SJSA1 (cell line): ENCODE measurements around the gene ARL6IP1. TPM values are rescaled to one million over a fixed set of nuclear protein-coding genes. Genes with fewer than 3 reads are reported as not detected.
"Not testable (repeated sequence)": the region's sequence is repeated elsewhere in the genome, so short reads cannot be mapped to it uniquely, and the experiment has no call there.

Source experiments
- DNase-seq, 2 experiments: peaks; one replicate each; pipeline ENCODE4 v3.0.0-alpha.2; 2015 to 2020; ENCODE audit warnings: low spot score in 2 of 2, low read depth in 1 of 2
- H3K27ac ChIP-seq: fragments of 250-450 bp; sonication (Bioruptor Pico); 2 replicates; pipeline ENCODE4 v1.5.1; 2020; ENCODE audit warnings: mild to moderate bottlenecking, moderate library complexity
- H3K27me3 ChIP-seq: fragments of 250-450 bp; sonication (Bioruptor Pico); replicated peaks from 2 replicates; pipeline ENCODE4 v1.5.1; 2020; ENCODE audit warnings: mild to moderate bottlenecking, moderate library complexity
- H3K36me3 ChIP-seq: fragments of 250-450 bp; sonication (Bioruptor Pico); 2 replicates; pipeline ENCODE4 v1.5.1; 2020; ENCODE audit warnings: mild to moderate bottlenecking
- H3K4me1 ChIP-seq: fragments of 250-450 bp; sonication (Bioruptor Pico); replicated peaks from 2 replicates; pipeline ENCODE4 v1.6.1; 2021; ENCODE audit warnings: mild to moderate bottlenecking
- H3K4me3 ChIP-seq: fragments of 250-450 bp; sonication (Bioruptor Pico); 2 replicates; pipeline ENCODE4 v1.5.1; 2020; ENCODE audit warnings: mild to moderate bottlenecking
- H3K9me3 ChIP-seq: fragments of 250-450 bp; sonication (Bioruptor Pico); replicated peaks from 2 replicates; pipeline ENCODE4 v1.5.1; 2020; ENCODE audit warnings: mild to moderate bottlenecking
- total RNA-seq: library from RNA; depleted of rRNA; stranded (reverse); fragments of >200 nt; shearing (Covaris generic); gene quantifications from 2 replicates; pipeline ENCODE4 v1.2.3, GENCODE V29; 2014

ARL6IP1 gene
- total RNA-seq, 1 experiment from 2014 or later: 614 TPM

DNA sequence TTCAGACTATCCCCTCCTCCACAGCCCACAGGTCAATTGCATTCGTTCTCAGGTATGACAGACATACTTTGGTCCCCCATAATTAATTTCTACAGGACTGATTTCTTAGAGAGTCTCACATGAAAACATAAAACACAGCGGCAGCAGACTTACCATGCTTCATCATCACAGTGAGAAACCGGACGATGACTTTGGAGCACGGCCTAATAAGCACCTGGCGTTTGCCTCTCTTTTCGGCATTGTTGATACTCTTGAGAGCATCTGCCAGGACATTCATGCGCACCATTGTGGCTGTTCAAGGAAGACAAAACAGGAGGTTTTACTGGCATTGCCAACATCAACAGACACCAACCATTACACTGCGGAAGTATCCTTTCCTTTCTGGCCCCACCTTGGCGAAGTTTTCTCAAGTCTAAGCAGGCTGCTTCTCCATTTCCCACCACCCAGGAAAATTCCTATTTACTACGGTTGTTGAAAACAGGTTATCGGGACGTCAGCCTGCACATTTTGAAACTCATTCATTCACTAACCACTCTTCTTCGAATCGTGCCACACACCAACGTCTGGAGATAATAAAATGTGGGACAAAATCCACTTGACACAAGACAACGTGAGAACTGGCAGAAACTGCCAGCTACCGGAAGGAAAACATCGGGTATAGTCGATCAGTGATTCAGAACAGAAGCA lies 12.4 kb downstream of the ARL6IP1 start:
- Histone ChIP-seq H3K4me1 (peaks cover 32% of the 10 kb centered on the region), H3K36me3 (peaks cover 96% of the 10 kb centered on the region), H3K9me3 (no peaks in the 10 kb centered on the region), H3K4me3 (peak overlapping the region; percentile 87), H3K27ac (peak overlapping the region; percentile 62), H3K27me3 (no peaks in the 10 kb centered on the region)
- no peak for DNase-seq

GRCh38 chr16:18784917-18785623 lies 16.3 kb downstream of the ARL6IP1 start:
- peaks cover 79% of the 10 kb centered on the region for H3K36me3 ChIP-seq
- no peak overlapping the region for H3K4me3 ChIP-seq
- DNase-seq: no peak
- no peak overlapping the region for H3K27ac ChIP-seq
- H3K27me3 ChIP-seq: no peaks in the 10 kb centered on the region
- H3K4me1 ChIP-seq: peaks cover 19% of the 10 kb centered on the region
- H3K9me3 ChIP-seq: no peaks in the 10 kb centered on the region

- no peaks in the 10 kb centered on the region for H3K9me3 ChIP-seq
- H3K27me3 ChIP-seq: no peaks in the 10 kb centered on the region
- H3K4me3 ChIP-seq: no peak overlapping the region
- peaks cover 15% of the 10 kb centered on the region for H3K4me1 ChIP-seq
- H3K36me3 ChIP-seq: peaks cover 65% of the 10 kb centered on the region
- DNase-seq: no peak
- H3K27ac ChIP-seq: no peak overlapping the region
Observed at GRCh38 chr16:18783430-18784341, 17.7 kb downstream of the ARL6IP1 start.

GRCh38 chr16:18782697-18783429 lies 18.5 kb downstream of the ARL6IP1 start:
- Histone ChIP-seq H3K27me3 (no peaks in the 10 kb centered on the region), H3K36me3 (peaks cover 57% of the 10 kb centered on the region), H3K9me3 (no peaks in the 10 kb centered on the region), H3K4me3 (no peak overlapping the region), H3K27ac (no peak overlapping the region), H3K4me1 (peaks cover 8% of the 10 kb centered on the region; the same call in 1 of the 2 replicates)
- no peak for DNase-seq

DNA sequence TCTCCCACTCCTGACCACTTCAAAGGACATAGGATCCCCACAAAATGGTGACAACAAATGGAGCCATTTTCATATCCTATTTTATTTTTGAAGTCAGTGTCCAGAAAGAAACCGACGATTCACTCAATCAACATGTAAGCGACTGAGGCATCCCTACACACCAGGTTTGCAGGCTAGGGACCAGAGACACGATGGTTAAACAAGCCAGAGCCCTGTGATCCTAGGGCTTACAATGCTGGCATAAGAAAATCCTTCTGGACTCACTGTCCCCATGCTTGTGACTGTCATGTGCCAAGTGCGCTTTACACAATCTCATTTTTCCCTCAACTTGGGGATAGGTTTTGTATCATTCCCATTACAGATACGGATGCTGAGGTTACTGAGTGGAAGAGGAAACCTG lies 20.1 kb downstream of the ARL6IP1 start:
- not testable (repeated sequence) for H3K27ac ChIP-seq, H3K9me3 ChIP-seq, DNase-seq, H3K4me1 ChIP-seq, H3K4me3 ChIP-seq, H3K27me3 ChIP-seq
- peaks cover 41% of the 10 kb centered on the region for H3K36me3 ChIP-seq

GRCh38 chr16:18780460-18781026 lies 20.8 kb downstream of the ARL6IP1 start:
- H3K4me3 ChIP-seq, H3K27me3 ChIP-seq, DNase-seq, H3K27ac ChIP-seq, H3K4me1 ChIP-seq, H3K9me3 ChIP-seq: not testable (repeated sequence)
- H3K36me3 ChIP-seq: peaks cover 34% of the 10 kb centered on the region

- H3K27ac ChIP-seq: not testable (repeated sequence)
Observed at GRCh38 chr16:18777664-18778063, 23.7 kb downstream of the ARL6IP1 start.

GRCh38 chr16:18776334-18776733 lies 25.0 kb downstream of the ARL6IP1 start:
- not testable (repeated sequence) for DNase-seq, H3K9me3 ChIP-seq

More at GRCh38 chr16:18777664-18778063, 23.7 kb downstream of the ARL6IP1 start:
- not testable (repeated sequence) for H3K4me3 ChIP-seq, H3K9me3 ChIP-seq, H3K4me1 ChIP-seq, H3K27me3 ChIP-seq, DNase-seq, H3K36me3 ChIP-seq

GRCh38 chr16:18774651-18775050 lies 26.7 kb downstream of the ARL6IP1 start:
- H3K4me1 ChIP-seq, H3K27me3 ChIP-seq, DNase-seq, H3K9me3 ChIP-seq, H3K36me3 ChIP-seq, H3K27ac ChIP-seq, H3K4me3 ChIP-seq: not testable (repeated sequence)

More at GRCh38 chr16:18776334-18776733, 25.0 kb downstream of the ARL6IP1 start:
- H3K36me3 ChIP-seq, H3K27ac ChIP-seq, H3K4me1 ChIP-seq, H3K4me3 ChIP-seq, H3K27me3 ChIP-seq: not testable (repeated sequence)

DNA sequence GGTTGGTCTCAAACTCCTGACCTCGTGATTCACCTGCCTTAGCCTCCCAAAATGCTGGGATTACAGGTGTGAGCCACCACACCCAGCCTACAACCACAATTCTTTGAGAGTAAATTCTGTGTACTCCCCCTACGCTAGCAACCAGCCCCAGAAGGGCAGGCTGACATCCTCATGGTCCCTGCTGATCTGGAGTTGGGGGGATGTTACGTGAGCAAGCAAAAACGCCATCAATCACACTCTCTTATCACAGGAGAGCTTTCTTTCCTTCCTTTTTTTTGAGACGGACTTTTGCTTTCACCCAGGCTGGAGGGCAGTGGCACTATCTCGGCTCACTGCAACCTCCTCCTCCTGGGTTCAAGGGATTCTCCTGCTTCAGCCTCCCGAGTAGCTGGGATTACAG lies 29.2 kb downstream of the ARL6IP1 start:
- not testable (repeated sequence) for H3K27me3 ChIP-seq, DNase-seq, H3K27ac ChIP-seq, H3K4me3 ChIP-seq, H3K9me3 ChIP-seq, H3K4me1 ChIP-seq, H3K36me3 ChIP-seq

DNA sequence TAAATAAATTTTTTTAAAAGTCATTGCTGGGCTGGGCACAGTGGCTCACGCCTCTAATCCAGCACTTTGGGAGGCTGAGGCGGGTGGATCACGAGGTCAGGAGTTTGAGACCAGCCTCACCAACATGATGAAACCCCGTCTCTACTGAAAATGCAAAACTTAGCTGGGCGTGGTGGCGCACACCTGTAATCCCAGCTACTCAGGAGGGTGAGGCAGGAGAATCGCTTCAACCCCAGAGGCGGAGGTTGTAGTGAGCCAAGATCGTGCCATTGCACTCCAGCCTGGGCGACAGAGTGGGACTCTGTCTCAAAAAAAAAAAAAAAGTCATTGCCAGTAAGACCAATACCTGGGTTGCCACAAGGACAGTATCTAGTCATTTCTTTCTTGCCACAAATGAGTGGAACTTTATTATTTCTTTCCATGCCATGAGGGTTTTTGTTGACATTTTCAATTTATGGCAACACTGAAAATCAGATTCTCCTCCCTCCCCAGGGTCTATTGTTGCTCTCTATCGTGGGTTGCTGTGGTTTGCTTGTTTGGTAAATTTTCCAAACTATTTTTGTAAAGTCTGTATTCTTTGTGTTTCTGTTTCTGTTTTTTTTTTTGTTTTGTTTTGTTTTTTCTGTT lies 30.9 kb downstream of the ARL6IP1 start:
- H3K9me3 ChIP-seq, DNase-seq, H3K27ac ChIP-seq, H3K36me3 ChIP-seq, H3K27me3 ChIP-seq, H3K4me1 ChIP-seq, H3K4me3 ChIP-seq: not testable (repeated sequence)

DNA sequence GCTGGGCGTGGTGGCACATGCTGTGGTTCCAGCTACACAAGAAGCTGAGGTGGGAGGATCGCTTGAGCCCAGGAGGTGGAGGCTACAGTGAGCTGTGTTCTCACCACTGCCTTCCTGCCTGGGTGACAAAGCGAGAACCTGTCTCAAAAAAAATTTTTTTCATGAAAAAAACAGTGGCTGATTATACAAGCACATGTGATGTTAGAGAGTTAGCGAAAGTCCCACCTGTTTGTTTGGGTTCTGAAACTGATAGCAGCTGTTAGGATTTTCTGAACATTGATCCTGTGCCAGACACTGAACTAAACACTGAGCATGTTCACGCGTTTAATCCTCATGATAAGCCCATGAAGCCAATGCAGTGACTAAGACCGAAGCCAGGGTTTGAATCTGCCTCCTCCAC lies 34.1 kb downstream of the ARL6IP1 start:
- H3K36me3 ChIP-seq, H3K27me3 ChIP-seq, H3K4me3 ChIP-seq, DNase-seq, H3K4me1 ChIP-seq, H3K9me3 ChIP-seq, H3K27ac ChIP-seq: not testable (repeated sequence)

DNA sequence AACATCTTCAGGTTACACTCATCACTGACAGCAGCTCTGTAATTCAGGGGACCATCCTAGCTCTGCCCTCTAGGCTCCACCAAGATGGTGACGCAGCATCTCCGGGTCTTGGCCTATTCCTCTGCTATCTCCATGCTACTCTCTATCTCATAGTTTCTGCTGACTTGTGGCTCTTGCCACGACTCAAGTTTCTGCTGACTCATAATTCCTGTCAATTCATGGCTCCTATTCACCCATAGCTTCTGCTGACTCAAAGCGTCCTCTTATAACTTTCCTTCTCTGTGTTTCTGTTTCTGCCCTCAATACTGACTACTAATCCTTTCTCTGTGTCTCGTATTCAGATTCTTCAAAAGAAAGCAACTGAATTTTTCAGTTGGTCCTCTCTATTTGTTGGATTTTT lies 38.6 kb downstream of the ARL6IP1 start:
- DNase-seq, H3K27ac ChIP-seq, H3K27me3 ChIP-seq, H3K4me1 ChIP-seq, H3K9me3 ChIP-seq, H3K4me3 ChIP-seq, H3K36me3 ChIP-seq: not testable (repeated sequence)
